Stimulated activated CD8-positive, alpha-beta memory T cell treated with anti-CD3 and anti-CD28 coated beads, Interleukin-12 subunit alpha, Interleukin-12 subunit beta, amount 100 ng/mL, for 1 hour (primary cell): Measurements from ENCODE around the gene ZNF511.
"Not testable (repeated sequence)": the region's sequence is repeated elsewhere in the genome, so short reads cannot be mapped to it uniquely, and the experiment has no call there.

Experiments used
- DNase-seq: peaks from one replicate; pipeline ENCODE4 v3.0.0-alpha.2; 2020; ENCODE audit warnings: low read depth

The ZNF511 gene

DNA sequence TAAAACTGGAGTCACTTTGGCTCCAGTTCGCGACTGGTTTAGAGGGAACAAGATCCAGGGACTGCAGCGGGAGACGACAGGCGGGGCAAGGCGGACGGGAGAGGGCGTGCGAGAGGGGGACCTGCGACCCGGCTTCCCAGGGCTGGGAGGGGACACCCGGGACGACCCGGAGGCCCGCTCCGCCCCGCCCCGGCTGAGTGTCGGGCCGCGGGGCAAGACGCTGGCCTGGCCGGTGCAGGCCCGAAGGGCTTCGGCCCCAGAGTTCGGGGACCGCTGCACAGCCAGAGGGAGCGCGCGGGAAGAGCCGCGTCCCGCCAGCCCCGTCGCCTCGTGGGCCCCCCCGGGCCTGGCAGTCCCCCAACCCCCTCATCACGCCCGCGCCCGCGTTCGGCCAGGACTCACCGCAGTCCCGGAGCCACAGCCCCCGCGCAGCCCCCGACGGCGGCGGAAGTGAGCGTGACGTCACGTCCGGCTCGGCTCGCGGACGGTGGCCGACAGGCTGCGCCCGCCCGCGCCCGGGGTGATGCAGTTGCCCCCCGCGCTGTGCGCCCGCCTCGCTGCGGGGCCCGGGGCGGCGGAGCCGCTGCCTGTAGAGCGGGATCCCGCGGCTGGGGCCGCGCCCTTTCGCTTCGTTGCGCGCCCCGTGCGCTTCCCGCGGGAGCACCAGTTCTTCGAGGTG lies at the start of gene ZNF511, which contains the start of gene TUBGCP2:
Gene ZNF511, plus strand, starts transcription at position 494 of the 679 bp plus-strand sequence. Its CDS starts 30 bp downstream, at position 524.
Gene TUBGCP2, minus strand, starts transcription at position 452 of the 679 bp plus-strand sequence. CDS start 5,931 bp downstream, outside the sequence.
- peak; percentile 82 for DNase-seq

DNA sequence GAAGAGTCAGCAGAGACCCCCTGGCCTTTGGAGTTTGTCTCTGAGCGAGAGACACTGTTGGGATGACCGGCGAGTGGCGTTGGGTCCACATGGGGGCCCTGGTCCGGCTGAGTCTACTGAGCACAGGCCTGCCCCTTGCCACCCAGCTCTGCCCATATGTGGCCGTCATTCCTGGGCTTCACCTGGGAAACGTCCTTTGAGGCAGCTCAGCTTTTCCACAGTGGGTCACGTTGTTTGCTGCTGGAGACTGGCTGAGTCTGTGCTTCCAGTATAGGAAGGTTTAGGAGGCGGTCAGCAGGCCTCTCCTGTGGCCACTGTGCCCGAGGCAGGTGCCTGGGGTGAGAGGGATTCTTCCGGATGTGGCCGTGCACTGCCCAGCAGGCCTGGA lies 49.1 kb upstream of the ZNF511 start:
- no peak for DNase-seq

- DNase-seq, result no peak
Measured at GRCh38 chr10:133260895-133261725, 47.6 kb upstream of the ZNF511 start.

DNA sequence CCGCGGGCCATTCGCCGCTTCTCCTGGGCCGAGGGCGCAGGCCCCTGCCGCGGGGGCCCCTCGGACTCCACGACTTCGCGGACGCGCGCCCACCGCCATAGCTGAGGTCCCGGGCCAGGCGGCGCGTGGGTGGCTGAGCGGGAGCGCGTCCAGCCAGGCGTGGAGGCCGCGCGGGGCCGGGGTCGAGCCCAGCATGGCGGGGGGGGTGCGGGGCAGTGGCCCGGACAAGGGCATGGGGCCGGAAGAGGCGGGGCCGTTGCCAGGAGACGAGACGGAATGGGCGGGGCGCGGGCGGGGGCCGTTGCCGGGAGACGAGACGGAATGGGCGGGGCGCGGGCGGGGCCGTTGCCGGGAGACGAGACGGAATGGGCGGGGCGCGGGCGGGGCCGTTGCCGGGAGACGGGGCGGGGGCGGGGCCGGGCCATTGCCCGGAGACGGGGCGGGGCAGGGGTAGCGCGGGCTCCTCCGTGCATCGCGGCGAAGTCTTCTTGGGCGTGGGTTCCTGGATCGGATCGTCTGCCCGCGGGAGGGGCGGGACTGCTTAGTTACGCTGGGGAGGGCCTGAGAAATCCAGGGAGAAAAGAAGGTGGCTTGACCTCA lies 46.9 kb upstream of the ZNF511 start:
- peak; percentile 69 for DNase-seq

DNA sequence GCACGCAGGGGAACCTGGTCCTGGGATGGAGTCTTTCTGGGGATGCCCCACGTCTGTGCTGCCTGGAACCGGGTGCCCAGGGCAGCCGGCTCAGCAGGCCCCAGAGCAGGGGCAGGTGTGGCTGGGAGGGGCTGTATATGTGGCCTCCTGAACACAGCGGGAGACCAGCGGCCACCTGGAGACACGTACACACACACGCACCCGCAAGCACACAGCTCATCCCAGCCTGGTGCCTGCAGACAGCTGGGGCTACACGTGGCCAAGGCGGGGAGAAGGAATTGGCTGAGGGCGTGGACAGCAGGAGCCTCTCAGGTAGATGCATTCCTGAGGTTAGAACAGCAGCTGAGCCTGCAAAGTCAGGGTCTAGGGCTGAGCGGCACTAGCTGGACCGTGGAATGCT lies 46.0 kb upstream of the ZNF511 start:
- DNase-seq, result no peak

GRCh38 chr10:133263674-133264073 lies 45.0 kb upstream of the ZNF511 start:
- no peak for DNase-seq

DNA sequence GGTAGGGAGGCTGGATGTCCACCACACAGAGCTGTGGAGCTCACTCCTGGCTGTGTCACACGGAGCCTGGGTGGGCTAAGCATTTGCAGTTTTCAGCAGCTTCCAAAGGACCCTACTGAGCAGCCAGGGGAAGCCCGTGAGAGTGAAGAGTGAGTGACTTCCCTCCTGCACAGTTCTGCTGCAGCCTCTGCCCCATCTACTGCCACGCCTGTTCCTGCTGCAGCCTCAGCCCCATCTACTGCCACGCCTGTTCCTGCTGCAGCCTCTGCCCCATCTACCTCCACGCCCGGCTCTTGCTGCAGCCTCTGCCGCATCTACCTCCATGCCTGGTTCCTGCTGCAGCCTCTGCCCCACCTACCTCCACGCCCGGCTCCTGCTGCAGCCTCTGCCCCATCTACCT lies 44.3 kb upstream of the ZNF511 start:
- DNase-seq, result no peak

DNA sequence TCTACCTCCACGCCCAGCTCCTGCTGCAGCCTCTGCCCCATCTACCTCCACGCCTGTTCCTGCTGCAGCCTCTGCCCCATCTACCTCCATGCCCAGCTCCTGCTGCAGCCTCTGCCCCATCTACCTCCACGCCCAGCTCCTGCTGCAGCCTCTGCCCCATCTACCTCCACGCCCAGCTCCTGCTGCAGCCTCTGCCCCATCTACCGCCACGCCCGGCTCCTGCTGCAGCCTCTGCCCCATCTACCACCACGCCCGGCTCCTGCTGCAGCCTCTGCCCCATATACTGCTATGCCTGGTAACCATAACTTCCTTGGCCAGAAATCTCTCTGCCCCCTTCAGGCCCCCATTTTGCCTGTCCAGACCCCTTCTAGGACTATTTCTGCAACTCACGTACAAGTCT lies 43.7 kb upstream of the ZNF511 start:
- not testable (repeated sequence) for DNase-seq

DNA sequence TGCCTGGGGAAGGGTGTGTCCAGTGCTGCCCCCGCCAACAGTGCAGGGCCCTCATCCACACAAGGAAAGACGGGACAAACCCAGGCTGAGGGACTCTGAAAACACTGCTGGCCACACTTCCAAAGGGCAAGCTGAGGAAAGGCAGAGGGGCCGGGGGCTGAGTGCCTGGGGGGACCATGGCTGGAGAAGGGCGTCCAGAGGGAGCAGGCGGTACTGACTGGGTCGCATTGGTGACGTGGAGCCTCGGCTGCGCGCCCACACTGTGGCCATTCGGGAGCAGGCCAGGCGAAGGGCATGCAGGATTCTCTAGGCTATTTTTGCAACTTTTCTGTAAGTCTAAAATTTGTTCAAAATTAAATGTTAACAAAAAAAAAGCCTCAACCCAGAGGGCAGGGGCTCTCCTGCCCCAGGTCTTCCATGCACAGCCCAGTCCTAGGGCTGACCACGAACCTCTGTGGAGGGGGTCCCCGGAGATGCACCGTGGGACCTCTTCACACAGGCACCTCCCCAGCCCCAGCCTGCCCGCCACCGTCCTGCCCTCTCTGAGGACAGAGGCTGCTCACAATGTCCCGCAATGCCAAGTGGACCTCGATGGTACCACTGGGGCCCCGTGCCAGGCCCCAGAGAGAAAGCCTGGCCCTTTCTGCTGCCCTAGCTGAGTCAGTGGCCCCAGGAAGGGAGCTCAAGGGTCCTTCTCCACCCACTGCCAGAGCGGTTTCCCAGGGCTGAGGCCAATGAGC lies 42.5 kb upstream of the ZNF511 start:
- DNase-seq, result no peak

GRCh38 chr10:133267293-133267692 lies 41.4 kb upstream of the ZNF511 start:
- no peak for DNase-seq

- DNase-seq, result no peak
Measured at GRCh38 chr10:133267829-133268228, 40.9 kb upstream of the ZNF511 start.

DNA sequence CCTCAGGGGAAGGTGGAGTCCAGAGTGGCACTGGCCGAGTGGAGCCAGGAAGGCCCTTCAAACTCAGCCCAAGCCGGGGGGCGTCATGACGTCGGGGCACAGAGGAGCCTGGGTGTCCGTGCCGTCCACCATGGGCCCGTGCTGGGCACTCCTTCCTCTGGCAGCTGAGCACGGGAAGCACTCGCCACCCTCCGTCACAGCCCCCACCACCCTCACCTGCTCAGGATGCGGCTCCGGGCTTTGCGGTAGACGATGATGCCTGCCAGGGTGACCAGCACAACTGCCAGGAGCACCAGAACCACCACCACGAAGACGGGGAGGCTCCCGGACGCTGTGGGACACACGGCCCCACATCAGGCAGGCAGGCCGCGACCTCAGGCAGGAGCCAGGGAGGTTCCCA lies 40.2 kb upstream of the ZNF511 start:
- DNase-seq, result no peak

GRCh38 chr10:133269367-133269766 lies 39.3 kb upstream of the ZNF511 start:
- DNase-seq, result no peak

DNA sequence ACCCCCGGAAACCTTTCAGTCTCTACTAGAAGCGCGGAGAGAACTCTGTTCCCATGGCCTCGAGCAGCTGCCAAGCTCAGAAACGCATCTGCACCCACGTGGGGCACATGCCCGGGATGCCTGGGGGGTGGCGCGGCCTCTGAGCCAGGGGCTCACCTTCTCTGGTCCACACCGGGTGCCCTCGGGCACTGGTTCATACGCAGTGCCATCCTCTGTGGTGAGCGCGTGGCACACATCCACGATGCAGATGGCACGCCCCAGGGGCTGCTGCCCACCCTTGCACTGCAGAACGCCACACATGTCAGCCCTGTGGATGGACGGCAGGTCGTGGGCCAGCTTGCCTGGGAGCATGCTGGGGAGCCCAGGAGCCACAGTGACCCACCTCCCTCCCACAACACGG lies 38.5 kb upstream of the ZNF511 start:
- no peak for DNase-seq

DNA sequence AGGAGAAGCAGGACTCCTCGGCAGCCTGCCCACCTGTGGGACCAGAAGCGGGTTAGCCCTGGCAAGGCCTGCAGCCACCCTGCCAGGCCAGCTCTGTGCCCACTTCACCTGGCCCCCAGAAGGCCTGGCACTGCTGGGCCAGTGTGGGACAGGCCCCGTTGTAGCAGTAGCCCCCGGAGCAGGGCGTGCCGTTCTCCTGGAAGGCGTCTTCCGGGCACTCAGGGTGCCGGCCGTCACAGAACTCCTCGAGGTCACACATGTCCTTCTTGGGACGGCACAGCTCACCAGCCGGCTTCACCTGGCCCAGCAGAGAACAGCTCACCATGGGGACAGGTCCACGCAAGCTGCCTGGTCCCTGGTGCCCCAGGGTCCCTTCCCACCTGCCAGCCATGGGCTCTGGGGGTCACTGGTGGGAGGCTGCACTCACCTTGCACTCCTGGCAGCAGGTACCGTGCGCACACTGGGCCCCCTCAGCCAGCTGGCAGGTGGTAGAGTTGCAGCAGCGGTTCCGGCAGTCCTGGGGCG lies 37.9 kb upstream of the ZNF511 start:
- DNase-seq, result no peak

DNA sequence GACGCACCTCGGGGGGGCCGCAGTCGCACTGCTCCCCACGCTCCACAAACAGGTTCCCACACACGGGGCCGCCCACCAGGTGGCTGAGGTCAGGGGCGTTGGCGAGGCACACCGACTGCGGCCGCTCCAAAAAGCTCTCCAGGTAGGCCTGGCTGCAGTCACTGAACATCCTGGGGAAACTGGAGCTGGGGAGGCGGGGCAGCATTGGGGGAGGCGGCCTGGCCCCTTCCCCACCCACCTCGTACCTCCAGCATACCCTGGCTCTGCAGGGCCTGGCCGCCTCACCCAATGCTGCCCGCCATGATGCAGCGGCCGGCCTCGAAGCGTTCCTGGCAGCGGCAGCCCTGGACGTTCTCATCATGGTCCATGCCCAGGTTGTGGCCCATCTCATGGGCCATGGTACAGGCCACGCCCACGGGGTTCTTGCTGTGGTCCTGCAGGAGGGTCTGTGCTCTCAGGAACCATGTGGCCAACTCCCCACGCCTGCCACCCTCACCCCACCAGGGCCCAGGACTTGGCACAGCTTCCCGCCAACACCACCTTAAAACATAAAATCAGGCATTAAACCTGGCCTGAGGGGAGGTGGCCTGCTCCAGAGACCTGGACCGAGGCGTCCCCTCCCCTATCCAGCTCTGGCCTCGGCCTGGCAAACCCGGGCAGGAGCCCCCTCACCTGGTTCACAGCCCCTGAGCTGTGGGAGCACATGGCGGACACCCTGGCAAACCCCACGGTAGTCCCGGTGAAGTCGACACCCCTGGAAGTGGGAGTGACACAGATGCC lies 37.0 kb upstream of the ZNF511 start:
- DNase-seq, result no peak

GRCh38 chr10:133272301-133272963 lies 36.3 kb upstream of the ZNF511 start:
- DNase-seq, result no peak

DNA sequence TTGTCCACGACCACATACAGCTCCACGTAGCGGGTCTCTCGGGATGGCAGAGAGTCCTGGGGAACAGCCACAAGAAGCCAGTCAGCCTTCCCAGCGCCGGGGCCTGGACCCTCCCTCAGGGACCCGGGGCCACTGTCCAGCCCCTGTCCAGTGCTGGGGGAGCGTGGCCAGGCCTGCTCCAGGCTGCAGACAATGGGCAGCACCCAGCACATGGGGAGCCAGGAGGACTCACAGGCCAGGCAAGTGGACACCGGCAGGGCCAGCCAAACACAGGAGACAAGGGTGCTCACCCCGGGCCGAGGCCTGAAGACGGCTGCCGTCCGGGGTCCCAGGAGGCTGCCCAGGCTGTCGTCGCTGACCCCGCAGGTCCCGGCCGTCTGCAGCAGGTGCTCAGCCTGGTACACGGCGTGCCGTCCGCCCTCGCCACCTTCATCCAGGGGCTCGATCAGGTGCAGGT lies 35.7 kb upstream of the ZNF511 start:
- no peak for DNase-seq

- DNase-seq, result no peak
Measured at GRCh38 chr10:133273534-133274143, 35.1 kb upstream of the ZNF511 start.
